Measurements from ENCODE around the gene DNTT.

DNA sequence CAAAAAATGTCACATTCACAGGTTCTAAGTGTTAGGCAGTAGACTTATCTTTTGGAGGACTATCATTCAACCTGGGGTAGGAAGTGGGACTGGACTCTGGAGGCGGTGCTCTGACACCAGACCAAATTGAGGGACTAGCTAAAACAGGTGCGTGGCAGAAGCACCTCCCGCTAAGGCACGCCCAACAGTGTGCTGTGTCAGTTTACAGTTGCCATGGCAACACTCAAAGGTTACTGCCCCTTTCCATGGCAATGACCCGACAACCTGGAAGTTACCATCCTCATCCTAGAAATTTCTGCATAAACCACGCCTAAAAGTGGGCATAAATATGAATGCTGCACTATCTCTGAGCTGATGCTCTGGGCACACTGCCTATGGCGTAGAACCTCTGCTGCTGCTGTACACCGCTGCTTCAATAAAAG is 18.9 kb upstream of the DNTT start:
- no peak for TF ChIP-seq POLR2A (IDR thresholded peaks at IDR 0.05)
- TF ChIP-seq CTCF (IDR thresholded peaks at IDR 0.05): no peak

All from testis (tissue), 2 donors.